Bronchial epithelial cell (primary cell): ENCODE data around the gene NRF1. TPM values are rescaled to one million over a fixed set of nuclear protein-coding genes. Genes with fewer than 3 reads are reported as not detected.

Experiments used
- DNase-seq: peaks from one replicate; pipeline ENCODE4 v3.0.0-alpha.2; 2010; ENCODE audit warnings: low read depth
- FAIRE-seq: peaks from 2 replicates; lab custom pipeline; 2011; peaks lifted over from hg19 to GRCh38; lab: Jason Lieb, UNC
- H3K27me3 ChIP-seq: 2 replicates; pipeline ENCODE4 v1.5.1; 2011; ENCODE audit warnings: low read length; ENCODE audit not compliant: control insufficient read depth, insufficient read depth
- H3K36me3 ChIP-seq: 2 replicates; pipeline ENCODE4 v1.5.1; 2011; ENCODE audit warnings: low read length; ENCODE audit not compliant: control insufficient read depth, insufficient read depth
- H3K4me3 ChIP-seq: 2 replicates; pipeline ENCODE4 v1.5.1; 2011; ENCODE audit warnings: mild to moderate bottlenecking, low read depth, low read length, control low read depth
- total RNA-seq: library from RNA; depleted of rRNA; stranded (reverse); fragments of >200 nt; gene quantifications from 2 replicates; pipeline ENCODE4 v1.2.1, GENCODE V29; 2014
- TF ChIP-seq, protein P1 (sequence below): IDR thresholded peaks from 2 replicates; pipeline ENCODE4 v1.5.1; 2011; ENCODE audit warnings: mild to moderate bottlenecking, moderate library complexity, low read length, control low read depth, inconsistent platforms; ENCODE audit not compliant: insufficient read depth, severe bottlenecking

Gene NRF1
- total RNA-seq, 1 donor from 2014 or later: 12.1 TPM

DNA sequence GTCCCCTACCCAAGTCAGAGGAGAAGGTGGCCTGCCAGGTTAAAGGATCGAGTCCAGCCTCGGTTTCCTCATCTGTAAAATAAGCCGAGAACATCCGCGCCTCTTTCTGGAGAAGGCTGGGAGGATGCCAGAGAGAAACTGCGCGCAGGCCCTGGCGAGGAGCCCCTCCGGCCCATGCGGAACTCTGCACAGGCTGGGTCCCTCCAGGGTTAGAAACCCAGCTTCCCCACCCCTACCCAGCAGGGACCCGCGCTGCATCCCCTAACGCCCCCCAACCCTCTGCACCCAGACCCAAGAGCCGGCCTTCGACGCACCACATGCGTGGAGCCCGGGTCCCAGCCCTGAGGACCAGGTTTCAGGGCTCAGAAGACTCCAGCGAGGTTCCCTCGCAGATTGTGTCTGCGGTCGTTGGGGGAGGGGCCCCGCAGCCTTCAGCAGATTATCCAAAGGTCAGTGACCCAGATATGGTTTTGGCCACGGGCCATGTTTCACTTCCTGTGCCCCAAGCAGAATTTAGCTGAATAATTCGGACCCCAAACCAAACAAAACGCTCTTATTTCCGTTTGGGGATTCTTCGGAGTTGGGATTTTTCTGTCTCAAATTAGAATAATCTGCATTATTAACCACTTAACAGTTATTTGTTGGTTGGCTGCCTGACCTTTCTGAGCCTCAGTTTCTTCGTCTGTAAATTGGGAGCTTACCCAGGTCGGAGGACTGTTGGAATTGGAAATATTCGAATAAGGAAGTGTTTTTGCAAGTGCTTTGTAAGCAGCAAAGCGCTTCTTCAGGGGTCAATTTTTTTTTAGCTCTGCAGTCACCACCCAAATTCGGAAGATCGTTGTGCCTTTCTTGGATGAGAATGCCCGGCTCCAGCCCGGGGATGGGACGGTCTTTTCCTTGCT, 173.5 kb downstream of the NRF1 start:
- TF ChIP-seq, protein P1, sequence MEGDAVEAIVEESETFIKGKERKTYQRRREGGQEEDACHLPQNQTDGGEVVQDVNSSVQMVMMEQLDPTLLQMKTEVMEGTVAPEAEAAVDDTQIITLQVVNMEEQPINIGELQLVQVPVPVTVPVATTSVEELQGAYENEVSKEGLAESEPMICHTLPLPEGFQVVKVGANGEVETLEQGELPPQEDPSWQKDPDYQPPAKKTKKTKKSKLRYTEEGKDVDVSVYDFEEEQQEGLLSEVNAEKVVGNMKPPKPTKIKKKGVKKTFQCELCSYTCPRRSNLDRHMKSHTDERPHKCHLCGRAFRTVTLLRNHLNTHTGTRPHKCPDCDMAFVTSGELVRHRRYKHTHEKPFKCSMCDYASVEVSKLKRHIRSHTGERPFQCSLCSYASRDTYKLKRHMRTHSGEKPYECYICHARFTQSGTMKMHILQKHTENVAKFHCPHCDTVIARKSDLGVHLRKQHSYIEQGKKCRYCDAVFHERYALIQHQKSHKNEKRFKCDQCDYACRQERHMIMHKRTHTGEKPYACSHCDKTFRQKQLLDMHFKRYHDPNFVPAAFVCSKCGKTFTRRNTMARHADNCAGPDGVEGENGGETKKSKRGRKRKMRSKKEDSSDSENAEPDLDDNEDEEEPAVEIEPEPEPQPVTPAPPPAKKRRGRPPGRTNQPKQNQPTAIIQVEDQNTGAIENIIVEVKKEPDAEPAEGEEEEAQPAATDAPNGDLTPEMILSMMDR: no peak
- FAIRE-seq: no peak
- no peaks in the 10 kb centered on the region for H3K36me3 ChIP-seq
- DNase-seq: no peak
- H3K27me3 ChIP-seq: peaks cover 48% of the 10 kb centered on the region
- H3K4me3 ChIP-seq: no peak overlapping the region

DNA sequence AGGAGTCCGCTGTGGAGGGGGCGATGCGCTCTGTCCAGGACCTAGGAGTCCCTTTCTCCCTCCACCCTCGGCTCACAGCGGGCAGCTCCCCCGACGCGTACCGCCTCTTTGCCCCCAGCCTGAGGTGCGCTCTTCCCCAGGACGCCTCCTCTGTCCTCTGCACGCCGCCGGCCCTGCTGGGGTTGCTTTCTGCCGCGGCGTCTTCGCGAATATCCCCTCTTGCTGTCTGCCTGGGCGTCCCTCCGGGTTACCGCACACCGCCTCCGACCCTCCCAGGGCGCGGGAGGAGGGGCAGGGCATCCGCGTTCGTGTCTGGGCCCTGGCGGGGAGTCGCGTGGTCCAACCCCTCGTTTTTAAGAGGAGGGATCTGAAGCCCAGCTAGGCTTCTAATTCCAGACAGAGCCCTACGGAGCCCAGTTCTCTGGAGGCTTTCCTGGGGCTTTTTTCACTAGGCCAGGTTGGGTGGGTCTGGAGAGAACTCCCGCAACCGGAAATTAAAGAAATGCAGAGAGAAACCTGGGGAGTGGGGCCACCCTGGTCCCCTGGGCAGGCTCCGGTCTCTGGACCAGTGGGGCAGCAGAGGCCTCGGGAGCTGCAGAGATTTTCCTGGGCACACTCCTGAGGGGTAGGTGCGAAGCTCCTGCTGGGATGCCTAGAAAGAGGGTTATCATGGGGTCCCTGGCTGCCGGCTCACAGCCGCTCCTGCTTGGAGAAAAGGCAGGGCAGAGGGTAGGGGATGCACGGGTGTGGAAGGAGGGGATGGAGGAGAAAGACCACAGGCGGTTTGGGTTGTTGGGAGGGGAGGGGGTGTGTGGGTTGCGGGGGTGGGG, 174.4 kb downstream of the NRF1 start:
- FAIRE-seq (no peak), DNase-seq (no peak)
- Histone ChIP-seq H3K27me3 (peaks cover 47% of the 10 kb centered on the region), H3K36me3 (no peaks in the 10 kb centered on the region), H3K4me3 (no peak overlapping the region)
- TF ChIP-seq, protein P1: no peak

DNA sequence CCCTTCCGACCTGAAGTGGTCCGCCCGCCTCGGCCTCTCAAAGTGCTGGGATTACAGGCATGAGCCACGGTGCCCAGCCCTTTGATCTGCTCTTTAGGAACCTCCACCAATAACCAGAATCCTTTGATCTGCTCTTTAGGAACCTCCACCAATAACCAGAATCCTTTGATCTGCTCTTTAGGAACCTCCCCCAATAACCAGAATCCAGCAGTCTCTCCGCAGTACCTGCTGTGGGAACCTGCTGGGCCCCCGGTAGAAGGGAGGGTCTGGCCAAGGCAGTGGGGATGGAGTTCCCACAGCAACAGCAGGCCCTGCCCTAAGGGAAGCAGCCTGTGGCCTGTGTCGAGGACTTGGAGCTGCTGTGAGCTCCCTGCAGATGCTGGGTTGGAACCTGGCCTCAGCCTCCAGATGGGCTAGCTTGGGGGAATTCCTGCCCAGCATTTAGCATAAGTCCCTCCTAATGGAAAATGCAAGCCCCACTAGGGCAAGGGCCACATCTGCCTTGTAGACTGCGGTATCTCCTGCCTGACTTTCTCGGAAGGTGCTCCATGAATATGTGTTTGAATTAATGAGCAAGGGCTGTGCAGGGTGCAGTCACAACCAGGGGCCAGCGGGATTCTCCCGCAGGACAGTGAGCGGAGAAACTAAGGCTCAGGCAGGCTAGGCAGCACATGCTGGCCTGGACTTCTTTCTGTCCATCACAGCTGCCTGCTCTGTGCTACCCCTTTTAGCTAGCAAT, 175.5 kb downstream of the NRF1 start:
- Histone ChIP-seq H3K4me3 (no peak overlapping the region), H3K36me3 (no peaks in the 10 kb centered on the region), H3K27me3 (peaks cover 38% of the 10 kb centered on the region)
- FAIRE-seq (no peak), DNase-seq (no peak)
- TF ChIP-seq, protein P1: no peak

DNA sequence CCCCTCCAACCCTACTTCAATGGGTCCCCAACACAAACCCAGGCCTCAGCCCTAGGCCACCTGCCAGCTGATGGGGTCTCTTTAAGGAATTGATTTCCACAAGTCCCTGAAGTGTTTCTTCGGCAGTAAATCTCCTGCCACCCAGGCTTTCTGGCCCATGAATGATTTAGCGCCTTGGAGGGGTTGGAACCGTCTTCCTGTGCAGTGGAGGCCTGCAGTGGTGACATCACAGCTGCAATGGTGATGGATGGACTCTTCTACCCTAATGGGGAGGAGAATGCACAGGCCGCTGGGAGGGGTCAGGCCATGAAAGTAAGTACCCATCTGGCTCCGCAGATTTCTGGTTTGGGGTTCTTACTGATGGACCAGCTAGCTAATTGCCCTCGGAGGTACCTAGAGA, 177.5 kb downstream of the NRF1 start:
- H3K27me3 ChIP-seq: peaks cover 21% of the 10 kb centered on the region
- no peak for DNase-seq
- no peaks in the 10 kb centered on the region for H3K36me3 ChIP-seq
- no peak for FAIRE-seq
- H3K4me3 ChIP-seq: no peak overlapping the region
- TF ChIP-seq, protein P1: no peak

DNA sequence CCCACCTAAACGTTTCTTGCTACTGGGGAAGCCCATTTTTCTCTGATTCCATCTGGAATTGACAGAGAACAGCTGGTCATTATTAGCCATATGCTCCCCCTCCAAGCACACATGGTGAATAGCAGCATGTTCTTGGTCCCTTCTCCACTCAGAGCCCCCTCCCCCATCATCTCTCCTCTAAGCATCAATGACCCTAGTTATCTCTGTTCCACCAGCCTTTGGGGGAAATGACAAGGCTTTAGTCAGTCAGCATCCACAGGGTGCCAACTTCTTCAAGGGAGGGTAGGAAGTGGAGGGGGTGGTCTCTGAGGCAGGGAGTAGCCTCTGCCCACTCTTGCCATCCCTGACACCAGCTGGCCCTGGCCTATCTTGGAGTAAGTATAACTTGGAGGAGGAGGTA, 178.1 kb downstream of the NRF1 start:
- no peak overlapping the region for H3K4me3 ChIP-seq
- peaks cover 18% of the 10 kb centered on the region for H3K27me3 ChIP-seq
- FAIRE-seq: no peak
- no peaks in the 10 kb centered on the region for H3K36me3 ChIP-seq
- DNase-seq: no peak
- TF ChIP-seq, protein P1: no peak
